ENCODE data around the gene FBXO17. TPM values are rescaled to one million over a fixed set of nuclear protein-coding genes. Genes with fewer than 3 reads are reported as not detected.

Gene FBXO17
- total and polyA plus RNA-seq, 2 of the 13 experiments (the other 11 are each of a cell fraction or from before 2014, with no cell fraction given), result 22.1 to 58.7 TPM

DNA sequence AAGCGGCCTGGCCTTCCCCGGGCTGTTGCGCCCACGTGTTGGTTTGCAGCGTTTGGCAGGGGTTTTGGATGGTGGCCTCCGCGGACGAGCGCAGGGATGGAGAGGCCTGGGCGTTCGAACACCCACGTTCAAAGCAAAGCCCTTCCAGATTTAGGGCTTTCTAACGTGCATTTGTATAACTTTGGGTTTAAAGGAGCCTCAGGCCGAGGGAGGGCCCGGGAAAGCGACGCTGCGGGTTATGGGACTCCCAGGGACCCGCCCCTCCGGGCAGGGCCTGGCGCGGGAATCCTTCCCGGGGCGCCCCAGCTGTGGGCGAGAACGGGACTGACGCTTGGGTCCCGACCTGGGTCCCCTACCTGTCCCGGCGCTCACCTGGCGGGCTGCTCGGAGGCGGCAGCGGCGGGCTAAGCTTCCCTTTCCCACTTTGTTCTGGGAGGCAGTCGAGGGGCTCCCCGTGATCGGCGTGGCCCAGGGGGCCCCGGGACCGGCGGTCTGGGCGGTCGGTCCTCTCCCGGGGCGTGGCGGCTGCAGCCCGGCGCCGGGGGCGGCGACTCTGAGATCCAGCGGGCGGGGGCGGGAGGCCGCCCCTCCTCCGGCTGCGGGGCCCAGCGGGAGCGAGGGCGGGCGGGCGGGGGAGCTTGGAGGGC lies at the start of gene FBXO17 (continued):
- TF ChIP-seq, protein P1, sequence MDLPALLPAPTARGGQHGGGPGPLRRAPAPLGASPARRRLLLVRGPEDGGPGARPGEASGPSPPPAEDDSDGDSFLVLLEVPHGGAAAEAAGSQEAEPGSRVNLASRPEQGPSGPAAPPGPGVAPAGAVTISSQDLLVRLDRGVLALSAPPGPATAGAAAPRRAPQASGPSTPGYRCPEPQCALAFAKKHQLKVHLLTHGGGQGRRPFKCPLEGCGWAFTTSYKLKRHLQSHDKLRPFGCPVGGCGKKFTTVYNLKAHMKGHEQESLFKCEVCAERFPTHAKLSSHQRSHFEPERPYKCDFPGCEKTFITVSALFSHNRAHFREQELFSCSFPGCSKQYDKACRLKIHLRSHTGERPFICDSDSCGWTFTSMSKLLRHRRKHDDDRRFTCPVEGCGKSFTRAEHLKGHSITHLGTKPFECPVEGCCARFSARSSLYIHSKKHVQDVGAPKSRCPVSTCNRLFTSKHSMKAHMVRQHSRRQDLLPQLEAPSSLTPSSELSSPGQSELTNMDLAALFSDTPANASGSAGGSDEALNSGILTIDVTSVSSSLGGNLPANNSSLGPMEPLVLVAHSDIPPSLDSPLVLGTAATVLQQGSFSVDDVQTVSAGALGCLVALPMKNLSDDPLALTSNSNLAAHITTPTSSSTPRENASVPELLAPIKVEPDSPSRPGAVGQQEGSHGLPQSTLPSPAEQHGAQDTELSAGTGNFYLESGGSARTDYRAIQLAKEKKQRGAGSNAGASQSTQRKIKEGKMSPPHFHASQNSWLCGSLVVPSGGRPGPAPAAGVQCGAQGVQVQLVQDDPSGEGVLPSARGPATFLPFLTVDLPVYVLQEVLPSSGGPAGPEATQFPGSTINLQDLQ (CRISPR knock-in tag; IDR thresholded peaks at IDR 0.05), result no peak
- TF ChIP-seq ZNF891 (CRISPR knock-in tag; IDR thresholded peaks at IDR 0.05) (peak; percentile 33; the same call in 1 of the 2 replicates), MXI1 (IDR thresholded peaks at IDR 0.05; ENCODE audit: borderline replicate concordance, low read depth, low read length) (peak; percentile 27; the same call in 1 of the 3 replicates), ZNF775 (CRISPR knock-in tag; IDR thresholded peaks at IDR 0.05; ENCODE audit: borderline replicate concordance) (no peak), SNRNP70 (IDR thresholded peaks at IDR 0.05; ENCODE audit: low read depth, low read length) (no peak), NR1H2 (CRISPR knock-in tag; IDR thresholded peaks at IDR 0.05; ENCODE audit: borderline replicate concordance, low read depth) (no peak), ZNF577 (CRISPR knock-in tag; IDR thresholded peaks at IDR 0.05; ENCODE audit: borderline replicate concordance, low read depth) (no peak), SIN3A (IDR thresholded peaks at IDR 0.05; ENCODE audit: borderline replicate concordance, low read depth, low read length) (peak; percentile 72; the same call in 1 of the 2 replicates), ZNF674 (CRISPR knock-in tag; IDR thresholded peaks at IDR 0.05; ENCODE audit: low read depth) (no peak), KLF9 (CRISPR knock-in tag; IDR thresholded peaks at IDR 0.05; ENCODE audit: low read depth) (no peak), SRSF9 (IDR thresholded peaks at IDR 0.05; ENCODE audit: borderline replicate concordance, insufficient read depth, low read depth, low read length, poor library complexity, severe bottlenecking) (no peak), JDP2 (CRISPR knock-in tag; IDR thresholded peaks at IDR 0.05; ENCODE audit: borderline replicate concordance) (no peak; the same call in 1 of the 2 replicates), ZNF788 (CRISPR knock-in tag; IDR thresholded peaks at IDR 0.05; ENCODE audit: borderline replicate concordance) (no peak), ZNF557 (CRISPR knock-in tag; IDR thresholded peaks at IDR 0.05) (no peak)
- TF ChIP-seq, protein P2, sequence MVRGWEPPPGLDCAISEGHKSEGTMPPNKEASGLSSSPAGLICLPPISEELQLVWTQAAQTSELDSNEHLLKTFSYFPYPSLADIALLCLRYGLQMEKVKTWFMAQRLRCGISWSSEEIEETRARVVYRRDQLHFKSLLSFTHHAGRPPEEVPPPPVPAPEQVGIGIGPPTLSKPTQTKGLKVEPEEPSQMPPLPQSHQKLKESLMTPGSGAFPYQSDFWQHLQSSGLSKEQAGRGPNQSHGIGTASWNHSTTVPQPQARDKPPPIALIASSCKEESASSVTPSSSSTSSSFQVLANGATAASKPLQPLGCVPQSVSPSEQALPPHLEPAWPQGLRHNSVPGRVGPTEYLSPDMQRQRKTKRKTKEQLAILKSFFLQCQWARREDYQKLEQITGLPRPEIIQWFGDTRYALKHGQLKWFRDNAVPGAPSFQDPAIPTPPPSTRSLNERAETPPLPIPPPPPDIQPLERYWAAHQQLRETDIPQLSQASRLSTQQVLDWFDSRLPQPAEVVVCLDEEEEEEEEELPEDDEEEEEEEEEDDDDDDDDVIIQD (CRISPR knock-in tag; IDR thresholded peaks at IDR 0.05; ENCODE audit: low read depth), result no peak
- TF ChIP-seq, protein P3, sequence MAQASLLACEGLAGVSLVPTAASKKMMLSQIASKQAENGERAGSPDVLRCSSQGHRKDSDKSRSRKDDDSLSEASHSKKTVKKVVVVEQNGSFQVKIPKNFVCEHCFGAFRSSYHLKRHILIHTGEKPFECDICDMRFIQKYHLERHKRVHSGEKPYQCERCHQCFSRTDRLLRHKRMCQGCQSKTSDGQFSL (CRISPR knock-in tag; IDR thresholded peaks at IDR 0.05), result no peak
- TF ChIP-seq, protein P4, sequence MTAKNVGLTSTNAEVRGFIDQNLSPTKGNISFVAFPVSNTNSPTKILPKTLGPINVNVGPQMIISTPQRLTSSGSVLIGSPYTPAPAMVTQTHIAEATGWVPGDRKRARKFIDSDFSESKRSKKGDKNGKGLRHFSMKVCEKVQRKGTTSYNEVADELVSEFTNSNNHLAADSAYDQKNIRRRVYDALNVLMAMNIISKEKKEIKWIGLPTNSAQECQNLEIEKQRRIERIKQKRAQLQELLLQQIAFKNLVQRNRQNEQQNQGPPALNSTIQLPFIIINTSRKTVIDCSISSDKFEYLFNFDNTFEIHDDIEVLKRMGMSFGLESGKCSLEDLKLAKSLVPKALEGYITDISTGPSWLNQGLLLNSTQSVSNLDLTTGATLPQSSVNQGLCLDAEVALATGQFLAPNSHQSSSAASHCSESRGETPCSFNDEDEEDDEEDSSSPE (CRISPR knock-in tag; IDR thresholded peaks at IDR 0.05), result peak; percentile 39
- TF ChIP-seq, protein P5, sequence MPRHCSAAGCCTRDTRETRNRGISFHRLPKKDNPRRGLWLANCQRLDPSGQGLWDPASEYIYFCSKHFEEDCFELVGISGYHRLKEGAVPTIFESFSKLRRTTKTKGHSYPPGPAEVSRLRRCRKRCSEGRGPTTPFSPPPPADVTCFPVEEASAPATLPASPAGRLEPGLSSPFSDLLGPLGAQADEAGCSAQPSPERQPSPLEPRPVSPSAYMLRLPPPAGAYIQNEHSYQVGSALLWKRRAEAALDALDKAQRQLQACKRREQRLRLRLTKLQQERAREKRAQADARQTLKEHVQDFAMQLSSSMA (CRISPR knock-in tag; IDR thresholded peaks at IDR 0.05), result 0 out of 2 replicates have a peak, but pooled peaks have one; percentile 68
- TF ChIP-seq, protein P6, sequence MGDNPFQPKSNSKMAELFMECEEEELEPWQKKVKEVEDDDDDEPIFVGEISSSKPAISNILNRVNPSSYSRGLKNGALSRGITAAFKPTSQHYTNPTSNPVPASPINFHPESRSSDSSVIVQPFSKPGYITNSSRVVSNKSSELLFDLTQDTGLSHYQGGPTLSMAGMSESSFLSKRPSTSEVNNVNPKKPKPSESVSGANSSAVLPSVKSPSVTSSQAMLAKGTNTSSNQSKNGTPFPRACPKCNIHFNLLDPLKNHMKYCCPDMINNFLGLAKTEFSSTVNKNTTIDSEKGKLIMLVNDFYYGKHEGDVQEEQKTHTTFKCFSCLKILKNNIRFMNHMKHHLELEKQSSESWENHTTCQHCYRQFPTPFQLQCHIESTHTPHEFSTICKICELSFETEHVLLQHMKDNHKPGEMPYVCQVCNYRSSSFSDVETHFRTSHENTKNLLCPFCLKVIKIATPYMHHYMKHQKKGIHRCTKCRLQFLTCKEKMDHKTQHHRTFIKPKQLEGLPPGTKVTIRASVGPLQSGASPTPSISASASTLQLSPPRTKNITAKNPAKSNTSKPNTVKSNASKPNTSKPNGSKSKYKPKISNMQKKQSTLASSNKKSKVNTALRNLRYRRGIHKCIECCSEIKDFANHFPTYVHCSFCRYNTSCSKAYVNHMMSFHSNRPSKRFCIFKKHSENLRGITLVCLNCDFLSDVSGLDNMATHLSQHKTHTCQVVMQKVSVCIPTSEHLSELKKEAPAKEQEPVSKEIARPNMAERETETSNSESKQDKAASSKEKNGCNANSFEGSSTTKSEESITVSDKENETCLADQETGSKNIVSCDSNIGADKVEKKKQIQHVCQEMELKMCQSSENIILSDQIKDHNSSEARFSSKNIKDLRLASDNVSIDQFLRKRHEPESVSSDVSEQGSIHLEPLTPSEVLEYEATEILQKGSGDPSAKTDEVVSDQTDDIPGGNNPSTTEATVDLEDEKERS (CRISPR knock-in tag; IDR thresholded peaks at IDR 0.05), result no peak
